HepG2 (cell line): ENCODE measurements around the gene MBLAC2. TPM values are rescaled to one million over a fixed set of nuclear protein-coding genes. Genes with fewer than 3 reads are reported as not detected.

Experiments used
- CSRNP2 ChIP-seq: sonication (generic); formaldehyde crosslinking; conservative IDR thresholded peaks from 2 replicates; pipeline ENCODE4 v1.8.0; 2022; ENCODE audit warnings: low read depth, missing genetic modification reagents
- FOSL1 ChIP-seq: sonication (generic); formaldehyde crosslinking; IDR thresholded peaks from 2 replicates; pipeline ENCODE4 v1.9.0; 2021; ENCODE audit warnings: missing genetic modification reagents, borderline replicate concordance
- FOXA1 ChIP-seq, 2 experiments: fragments of 450-650 bp in 1 of 2; sonication (generic) in 1 of 2; formaldehyde crosslinking in 1 of 2; IDR thresholded peaks; 2 replicates each; pipeline versions ENCODE4 v1.4.0 to v1.6.1; 2016 to 2020; ENCODE audit warnings: missing genetic modification reagents in 1 of 2
- HDAC6 ChIP-seq: fragments of 200-600 bp; sonication (generic); IDR thresholded peaks from 2 replicates; pipeline ENCODE4 v1.7.0; 2017; ENCODE audit warnings: mild to moderate bottlenecking, antibody characterized with exemption, low read length, low read depth
- LCORL ChIP-seq, 2 experiments: fragments of 450-650 bp in 1 of 2; sonication (generic) in 1 of 2; formaldehyde crosslinking in 1 of 2; IDR thresholded peaks; 2 replicates each; pipeline versions ENCODE4 v1.5.0 to v1.6.1; 2017 to 2020; ENCODE audit warnings: antibody characterized with exemption in 1 of 2, missing genetic modification reagents in 1 of 2
- MYC ChIP-seq: sonication (generic); formaldehyde crosslinking; IDR thresholded peaks from 2 replicates; pipeline ENCODE4 v1.9.0; 2021; ENCODE audit warnings: missing genetic modification reagents, borderline replicate concordance
- RNF219 ChIP-seq: sonication (generic); formaldehyde crosslinking; IDR thresholded peaks from 2 replicates; pipeline ENCODE4 v1.5.0; 2020; ENCODE audit warnings: mild to moderate bottlenecking, missing genetic modification reagents
- THYN1 ChIP-seq: sonication (generic); formaldehyde crosslinking; IDR thresholded peaks from 2 replicates; pipeline ENCODE4 v1.8.1; 2023; ENCODE audit warnings: low read depth, mild to moderate bottlenecking, moderate library complexity, missing genetic modification reagents, borderline replicate concordance
- TRIM22 ChIP-seq: fragments of 450-650 bp; IDR thresholded peaks from 2 replicates; pipeline ENCODE4 v1.6.1; 2017
- ZBTB21 ChIP-seq: sonication (generic); formaldehyde crosslinking; IDR thresholded peaks from 2 replicates; pipeline ENCODE4 v1.4.0; 2020; ENCODE audit warnings: missing genetic modification reagents
- ZBTB42 ChIP-seq: sonication (generic); formaldehyde crosslinking; IDR thresholded peaks from 2 replicates; pipeline ENCODE4 v1.5.0; 2020; ENCODE audit warnings: mild to moderate bottlenecking, missing genetic modification reagents
- ZFP1 ChIP-seq: IDR thresholded peaks from 2 replicates; pipeline ENCODE4 v1.6.1; 2016
- ZNF263 ChIP-seq: sonication (generic); formaldehyde crosslinking; IDR thresholded peaks from 2 replicates; pipeline ENCODE4 v1.4.0; 2020; ENCODE audit warnings: missing genetic modification reagents
- ZNF33B ChIP-seq: sonication (generic); formaldehyde crosslinking; IDR thresholded peaks from 2 replicates; pipeline ENCODE4 v1.5.1; 2020; ENCODE audit warnings: mild to moderate bottlenecking, missing genetic modification reagents
- ZNF451 ChIP-seq: sonication (generic); formaldehyde crosslinking; IDR thresholded peaks from 2 replicates; pipeline ENCODE4 v1.5.0; 2020; ENCODE audit warnings: mild to moderate bottlenecking, missing genetic modification reagents
- ZNF678 ChIP-seq: sonication (generic); formaldehyde crosslinking; IDR thresholded peaks from 2 replicates; pipeline ENCODE4 v1.4.0; 2020; ENCODE audit warnings: mild to moderate bottlenecking, missing genetic modification reagents
- polyA plus RNA-seq, 8 experiments: library from polyadenylated mRNA; depleted of rRNA in 3 of 8; stranded (reverse) in 7 of 8; unstranded in 1 of 8; fragments of >200 nt; fragmentation: Illumina TruSeq in 4 of 8; extraction: Trizol in 4 of 8; gene quantifications; 2 replicates each; pipeline versions ENCODE4 v1.2.1 to v1.2.3, GENCODE V29; 2011 to 2016; ENCODE audit warnings: low read depth in 4 of 8, missing spikeins in 1 of 8, mixed read lengths in 1 of 8; ENCODE audit not compliant: insufficient read depth in 1 of 8
- total RNA-seq, 5 experiments: library from RNA; depleted of rRNA; stranded (reverse); fragments of >200 nt; fragmentation: Illumina TruSeq; extraction: Trizol; gene quantifications; 2 replicates each; pipeline ENCODE4 v1.2.3, GENCODE V29; 2016; ENCODE audit warnings: low read depth in 1 of 5
- TF ChIP-seq, protein P1 (sequence below): sonication (generic); formaldehyde crosslinking; IDR thresholded peaks from 2 replicates; pipeline ENCODE4 v1.4.0; 2020; ENCODE audit warnings: missing genetic modification reagents
- TF ChIP-seq, protein P2 (sequence below): IDR thresholded peaks from 2 replicates; pipeline ENCODE4 v1.6.1; 2012; ENCODE audit warnings: low read depth, low read length, improper control_type of control experiment
- TF ChIP-seq, protein P3 (sequence below): sonication (generic); formaldehyde crosslinking; IDR thresholded peaks from 2 replicates; pipeline ENCODE4 v1.8.0; 2022; ENCODE audit warnings: mild to moderate bottlenecking, missing genetic modification reagents, borderline replicate concordance

The MBLAC2 gene
- total and polyA plus RNA-seq, 2 of the 13 experiments (the other 11 are each of a cell fraction or from before 2014, with no cell fraction given) = 2.9 to 4.1 TPM

- TF ChIP-seq, protein P1, sequence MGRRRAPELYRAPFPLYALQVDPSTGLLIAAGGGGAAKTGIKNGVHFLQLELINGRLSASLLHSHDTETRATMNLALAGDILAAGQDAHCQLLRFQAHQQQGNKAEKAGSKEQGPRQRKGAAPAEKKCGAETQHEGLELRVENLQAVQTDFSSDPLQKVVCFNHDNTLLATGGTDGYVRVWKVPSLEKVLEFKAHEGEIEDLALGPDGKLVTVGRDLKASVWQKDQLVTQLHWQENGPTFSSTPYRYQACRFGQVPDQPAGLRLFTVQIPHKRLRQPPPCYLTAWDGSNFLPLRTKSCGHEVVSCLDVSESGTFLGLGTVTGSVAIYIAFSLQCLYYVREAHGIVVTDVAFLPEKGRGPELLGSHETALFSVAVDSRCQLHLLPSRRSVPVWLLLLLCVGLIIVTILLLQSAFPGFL (CRISPR knock-in tag) = no peak
- no peak for TF ChIP-seq LCORL (IDR thresholded peaks at IDR 0.05)
- TF ChIP-seq LCORL (CRISPR knock-in tag; IDR thresholded peaks at IDR 0.05) = no peak; the same call in 1 of the 2 replicates
- 0 out of 2 replicates have a peak, but pooled peaks have one; percentile 60 for TF ChIP-seq ZNF678
- TF ChIP-seq THYN1 = no peak
- no peak for TF ChIP-seq RNF219 (CRISPR knock-in tag)
- TF ChIP-seq TRIM22 = no peak
- TF ChIP-seq ZBTB42 (CRISPR knock-in tag) = no peak
- TF ChIP-seq, protein P2, sequence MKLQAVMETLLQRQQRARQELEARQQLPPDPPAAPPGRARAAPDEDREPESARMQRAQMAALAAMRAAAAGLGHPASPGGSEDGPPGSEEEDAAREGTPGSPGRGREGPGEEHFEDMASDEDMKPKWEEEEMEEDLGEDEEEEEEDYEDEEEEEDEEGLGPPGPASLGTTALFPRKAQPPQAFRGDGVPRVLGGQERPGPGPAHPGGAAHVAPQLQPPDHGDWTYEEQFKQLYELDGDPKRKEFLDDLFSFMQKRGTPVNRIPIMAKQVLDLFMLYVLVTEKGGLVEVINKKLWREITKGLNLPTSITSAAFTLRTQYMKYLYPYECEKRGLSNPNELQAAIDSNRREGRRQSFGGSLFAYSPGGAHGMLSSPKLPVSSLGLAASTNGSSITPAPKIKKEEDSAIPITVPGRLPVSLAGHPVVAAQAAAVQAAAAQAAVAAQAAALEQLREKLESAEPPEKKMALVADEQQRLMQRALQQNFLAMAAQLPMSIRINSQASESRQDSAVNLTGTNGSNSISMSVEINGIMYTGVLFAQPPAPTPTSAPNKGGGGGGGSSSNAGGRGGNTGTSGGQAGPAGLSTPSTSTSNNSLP = no peak
- no peak; the same call in 1 of the 2 replicates for TF ChIP-seq ZFP1 (CRISPR knock-in tag)
- TF ChIP-seq, protein P3, sequence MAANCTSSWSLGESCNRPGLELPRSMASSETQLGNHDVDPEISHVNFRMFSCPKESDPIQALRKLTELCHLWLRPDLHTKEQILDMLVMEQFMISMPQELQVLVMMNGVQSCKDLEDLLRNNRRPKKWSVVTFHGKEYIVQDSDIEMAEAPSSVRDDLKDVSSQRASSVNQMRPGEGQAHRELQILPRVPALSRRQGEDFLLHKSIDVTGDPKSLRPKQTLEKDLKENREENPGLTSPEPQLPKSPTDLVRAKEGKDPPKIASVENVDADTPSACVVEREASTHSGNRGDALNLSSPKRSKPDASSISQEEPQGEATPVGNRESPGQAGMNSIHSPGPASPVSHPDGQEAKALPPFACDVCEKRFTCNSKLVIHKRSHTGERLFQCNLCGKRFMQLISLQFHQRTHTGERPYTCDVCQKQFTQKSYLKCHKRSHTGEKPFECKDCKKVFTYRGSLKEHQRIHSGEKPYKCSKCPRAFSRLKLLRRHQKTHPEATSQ (CRISPR knock-in tag) = no peak; the same call in 1 of the 2 replicates
- TF ChIP-seq FOSL1 (CRISPR knock-in tag) = no peak
- TF ChIP-seq ZBTB21 (CRISPR knock-in tag) = no peak; the same call in 1 of the 2 replicates
- TF ChIP-seq ZNF33B (CRISPR knock-in tag) = peak; percentile 91; the same call in 1 of the 2 replicates
- TF ChIP-seq MYC = peak; percentile 79
- no peak for TF ChIP-seq ZNF451 (CRISPR knock-in tag)
- no peak for TF ChIP-seq FOXA1 (IDR thresholded peaks at IDR 0.05)
- no peak; the same call in 1 of the 2 replicates for TF ChIP-seq FOXA1 (CRISPR knock-in tag; IDR thresholded peaks at IDR 0.05)
- no peak for TF ChIP-seq CSRNP2 (CRISPR knock-in tag)
- no peak for TF ChIP-seq ZNF263 (CRISPR knock-in tag)
- no peak for TF ChIP-seq HDAC6
These were observed at the start of gene MBLAC2, which contains the start of gene POLR3G (continued) for GRCh38 chr5:90474235-90475107.
